ENCODE measurements around the gene GLP2R.
A peak's percentile ranks its signal among the peaks of the same experiment; 100 is the strongest.

Gene GLP2R

DNA sequence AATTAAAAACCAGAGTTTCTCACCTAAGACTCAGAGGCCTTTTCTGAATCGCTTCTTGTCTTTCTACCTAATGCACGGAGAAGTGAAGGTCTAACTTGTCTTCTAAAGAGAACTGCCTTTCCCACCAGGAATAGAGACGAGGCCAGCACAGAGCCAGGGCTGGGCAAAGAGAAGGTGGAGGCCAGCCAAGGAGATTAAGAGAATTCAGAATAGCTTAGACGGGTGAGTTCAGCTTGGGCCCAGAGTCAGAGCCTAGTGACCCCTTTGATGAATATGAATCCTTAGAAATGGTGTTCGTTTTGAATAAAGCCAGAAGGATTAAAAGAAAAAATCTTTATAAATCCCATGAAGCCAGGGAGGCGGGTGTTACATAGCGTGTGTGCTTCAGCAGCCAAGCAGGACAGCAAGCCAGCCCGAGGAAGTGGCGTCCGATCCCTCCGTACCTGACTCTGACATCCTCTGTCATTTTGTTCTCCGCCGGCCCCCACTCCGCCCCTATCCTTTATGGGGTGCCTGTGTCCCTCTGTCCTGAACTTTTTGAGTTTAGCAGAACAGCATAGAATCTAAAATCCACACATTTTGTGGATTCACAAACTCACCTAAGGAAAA lies 11.3 kb upstream of the GLP2R start:
- no peak for DNase-seq

GRCh38 chr17:9816472-9816871 lies 9.3 kb upstream of the GLP2R start:
- no peak for DNase-seq

GRCh38 chr17:9817086-9817485 lies 8.6 kb upstream of the GLP2R start:
- DNase-seq: peak; percentile 19

- DNase-seq: no peak
Measured at GRCh38 chr17:9818760-9819159, 7.0 kb upstream of the GLP2R start.

- no peak for DNase-seq
Measured at GRCh38 chr17:9820448-9820847, 5.3 kb upstream of the GLP2R start.

GRCh38 chr17:9821921-9822320 lies 3.8 kb upstream of the GLP2R start, which contains the start of gene GSG1L2:
Gene GSG1L2 (minus strand): TSS chr17:9822079. CDS start chr17:9822071, 8 bp downstream.
- no peak for DNase-seq

DNA sequence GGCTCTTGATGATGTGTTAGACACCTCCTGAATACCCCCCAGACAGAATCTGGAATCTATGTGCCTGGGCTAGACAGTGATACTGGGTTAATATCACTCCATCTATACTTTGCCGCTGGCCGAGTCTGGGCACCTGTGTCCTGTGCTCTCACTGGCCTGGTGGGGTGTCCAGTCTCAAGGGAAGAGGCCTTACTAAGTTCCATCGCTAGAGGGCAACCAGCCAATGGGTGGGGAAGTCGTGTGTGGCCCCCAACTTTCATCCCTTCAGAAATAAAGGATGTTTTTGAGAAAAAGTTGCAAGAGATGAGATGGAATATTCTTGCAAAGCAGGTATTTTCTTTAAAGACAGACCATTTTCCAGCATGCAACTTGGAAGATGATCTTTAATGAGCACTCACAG lies 1.6 kb upstream of the GLP2R start:
- no peak for DNase-seq

- no peak for DNase-seq
Measured at GRCh38 chr17:9824797-9825338, 856 bp upstream of the GLP2R start.

- no peak for DNase-seq
Measured at GRCh38 chr17:9828296-9829295, 2.9 kb downstream of the GLP2R start.

- no peak for DNase-seq
Measured at GRCh38 chr17:9829343-9829742, 3.6 kb downstream of the GLP2R start.

GRCh38 chr17:9830711-9831110 lies 5.0 kb downstream of the GLP2R start:
- DNase-seq: no peak

DNA sequence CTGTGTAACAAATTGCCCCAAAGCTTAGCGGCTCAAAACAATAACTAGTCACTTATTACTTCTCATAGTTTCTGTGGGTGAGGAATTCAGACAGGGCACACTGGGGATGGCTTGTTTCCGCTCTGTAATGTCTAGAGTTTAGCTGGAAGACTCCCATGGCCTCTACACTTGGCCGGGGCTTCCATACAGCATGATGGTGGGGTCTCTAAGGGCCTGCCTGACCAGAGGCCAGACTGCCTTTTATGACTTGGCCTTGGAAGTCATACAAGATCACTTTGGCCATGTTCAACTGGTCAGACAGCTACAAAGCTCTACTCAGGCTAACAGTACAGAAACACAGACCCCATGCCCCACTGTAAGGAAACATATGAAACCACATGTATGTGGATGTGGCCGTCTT lies 8.2 kb downstream of the GLP2R start:
- DNase-seq: no peak

DNA sequence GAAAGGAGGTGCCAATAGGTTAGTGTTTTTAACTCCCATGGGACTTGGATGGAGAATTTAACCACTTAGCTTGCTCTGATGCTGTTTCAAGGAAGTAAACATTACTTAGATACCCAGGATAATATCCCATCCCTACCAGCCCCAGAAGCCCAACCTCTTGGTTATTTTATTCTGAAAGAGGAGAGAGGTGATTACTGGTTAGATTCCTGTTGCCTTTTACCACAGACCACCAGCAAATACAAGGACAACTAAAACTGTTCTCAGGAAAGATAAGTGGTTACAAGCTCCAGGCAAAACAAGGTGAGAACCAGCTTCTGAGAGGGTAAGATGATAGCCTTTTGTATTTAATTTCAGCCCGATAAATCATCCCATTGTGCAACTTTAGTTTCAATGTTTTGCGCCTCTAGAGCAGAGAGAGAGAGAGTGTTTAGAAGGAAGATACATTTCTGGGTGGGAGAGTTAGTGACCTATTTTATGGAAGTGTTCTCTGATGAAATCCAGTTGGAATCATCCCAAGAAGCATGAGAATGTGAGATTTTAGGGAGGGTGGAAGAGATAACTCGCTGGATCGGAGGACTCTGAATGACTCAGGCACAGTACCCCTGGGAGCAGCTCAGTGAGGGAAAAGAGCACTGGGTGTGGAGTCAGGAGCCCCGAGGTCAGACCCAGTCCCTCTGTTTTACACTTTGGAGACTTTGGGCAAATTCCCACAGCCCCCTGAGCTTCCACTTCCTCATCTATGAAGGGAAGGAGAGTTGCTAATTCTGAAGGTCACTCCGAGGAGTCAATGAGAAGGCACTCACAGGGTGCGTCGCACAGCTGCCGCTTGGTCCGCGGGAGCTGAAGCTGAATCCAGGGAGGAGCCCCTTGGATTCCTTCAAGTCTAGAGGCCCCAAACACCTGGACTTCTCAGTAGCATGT lies 12.1 kb downstream of the GLP2R start:
- no peak for DNase-seq

DNA sequence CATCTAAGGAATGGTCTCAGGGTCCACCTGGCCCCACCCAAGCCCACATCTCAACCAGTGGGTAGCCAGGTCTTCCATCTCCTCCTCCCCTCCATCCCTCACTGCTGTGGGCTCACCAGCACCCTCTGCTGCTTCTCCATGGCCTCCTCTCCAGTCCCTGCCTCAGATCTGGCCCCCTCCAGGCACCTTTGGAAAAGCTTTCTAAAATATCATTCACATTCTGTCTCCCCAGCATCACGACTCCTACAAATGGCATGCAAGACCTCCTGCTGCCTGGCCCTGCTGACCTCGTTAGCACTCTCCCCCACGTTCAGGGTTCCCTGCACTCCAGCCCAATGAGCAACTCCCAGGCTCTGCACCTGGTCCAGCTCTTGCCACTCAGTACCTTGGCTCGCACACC lies 13.7 kb downstream of the GLP2R start:
- no peak for DNase-seq

DNA sequence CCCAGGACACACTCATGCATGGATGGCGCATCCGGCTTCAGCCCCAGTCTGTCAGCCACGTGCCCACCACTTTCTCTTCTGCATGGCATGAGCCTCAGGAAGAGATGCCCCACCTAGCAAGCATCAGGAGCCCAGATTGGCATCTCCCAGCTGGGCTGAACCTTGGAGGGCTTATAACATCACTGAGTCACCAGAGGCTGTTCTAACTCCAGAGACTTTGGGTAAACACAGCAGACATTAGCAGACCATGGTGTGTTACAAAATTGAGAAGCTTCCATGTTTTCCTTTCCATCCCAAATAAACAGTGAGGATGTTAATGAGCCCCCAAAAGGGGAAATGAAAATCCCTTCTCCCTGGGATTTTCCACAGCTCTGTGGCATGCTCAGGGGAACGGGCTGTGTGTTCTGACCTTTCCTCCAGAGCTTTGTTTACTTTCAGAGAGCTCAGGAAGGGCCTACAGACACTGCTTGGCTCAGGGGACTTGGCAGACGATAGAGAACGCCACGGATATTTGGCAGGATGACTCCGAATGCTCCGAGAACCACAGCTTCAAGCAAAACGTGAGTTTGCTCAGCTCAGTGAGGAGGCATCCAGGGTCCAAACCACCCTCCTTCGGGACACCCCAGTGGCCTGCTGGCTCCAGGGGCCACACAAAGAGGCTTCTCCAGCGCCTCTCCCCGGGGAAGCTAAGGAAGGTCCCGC lies 16.5 kb downstream of the GLP2R start:
- DNase-seq: no peak

DNA sequence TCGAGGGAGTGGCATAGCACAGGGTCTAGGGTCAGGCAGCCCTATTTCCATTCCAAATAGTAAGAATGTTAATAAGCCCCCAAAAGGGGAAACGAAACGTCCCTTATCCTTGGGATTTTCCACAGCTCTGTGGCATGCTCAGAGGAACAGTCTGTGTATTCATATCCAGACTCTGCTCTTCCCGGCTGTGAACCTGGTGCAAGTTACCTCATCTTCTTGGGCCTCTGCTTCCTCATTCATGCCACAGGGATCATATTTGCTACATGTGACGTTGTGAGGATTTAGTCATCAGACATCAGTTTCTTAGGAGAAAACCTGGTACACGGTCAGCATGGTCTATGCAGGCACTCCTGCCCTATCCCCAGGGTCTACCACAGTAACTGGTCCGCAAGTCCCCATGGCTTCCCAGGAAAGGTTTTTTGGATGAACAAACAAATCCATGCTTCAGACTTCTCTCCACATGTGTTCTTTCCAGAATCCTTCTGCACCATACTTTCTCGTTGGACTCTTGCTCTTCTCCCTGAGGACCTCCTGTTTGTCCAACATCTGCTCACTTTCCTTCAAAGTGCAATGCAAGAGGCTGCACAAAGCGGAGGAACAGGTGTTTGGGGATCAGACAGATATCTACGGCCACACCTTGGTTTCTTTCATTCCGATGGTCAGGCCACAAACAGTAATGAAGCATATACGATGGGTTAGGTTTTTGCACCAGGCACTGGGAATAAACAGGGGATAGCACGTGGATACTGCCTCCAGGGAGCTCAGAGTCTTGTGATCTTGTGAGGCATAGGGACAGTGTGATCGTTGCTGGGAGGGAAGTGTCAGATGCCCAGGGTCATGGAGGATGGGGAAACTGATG lies 17.7 kb downstream of the GLP2R start:
- no peak for DNase-seq

DNA sequence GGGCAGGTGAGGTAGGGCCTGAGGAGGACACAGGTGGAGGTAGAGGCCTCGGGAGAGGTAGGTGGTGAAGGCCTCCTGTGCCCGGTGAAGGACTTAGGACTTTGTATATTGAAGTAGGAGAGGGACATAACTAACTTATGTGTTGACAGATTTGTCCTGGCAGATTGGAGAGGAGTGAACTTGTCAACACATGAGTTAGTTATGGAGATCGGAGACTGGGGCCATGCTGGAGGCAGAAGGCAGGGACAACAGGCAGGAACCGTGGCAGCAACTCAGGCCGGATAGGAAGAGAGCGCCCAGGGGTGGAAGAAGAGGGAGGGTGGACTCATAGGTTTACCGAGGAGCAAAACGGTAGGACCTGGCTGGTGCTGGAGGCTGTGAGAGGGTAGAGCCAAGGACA lies 18.4 kb downstream of the GLP2R start:
- DNase-seq: no peak

DNA sequence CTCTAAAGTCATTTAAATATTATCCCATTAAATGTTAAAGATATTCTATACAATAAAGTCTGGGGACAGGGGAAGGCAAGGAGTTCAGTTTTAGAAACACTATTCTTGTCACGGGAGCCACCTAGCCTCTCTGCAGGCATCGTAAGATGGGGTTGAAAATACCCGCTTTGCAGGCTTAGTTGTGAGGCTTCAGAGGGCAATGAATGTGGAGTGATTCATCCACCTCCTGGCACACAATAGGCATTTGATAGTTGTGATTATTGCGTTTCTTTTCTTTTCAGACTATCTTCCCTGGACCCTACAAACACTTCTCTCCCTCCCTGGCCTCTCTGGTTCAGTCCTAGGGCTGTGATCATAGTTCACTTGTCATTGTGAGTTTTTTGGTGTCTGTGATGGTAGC lies 19.6 kb downstream of the GLP2R start:
- DNase-seq: no peak

- DNase-seq: no peak
Measured at GRCh38 chr17:9850151-9850550, 24.4 kb downstream of the GLP2R start.

GRCh38 chr17:9854255-9854654 lies 28.5 kb downstream of the GLP2R start:
- DNase-seq: no peak

- DNase-seq: no peak
Measured at GRCh38 chr17:9855036-9855435, 29.3 kb downstream of the GLP2R start.

All from NCI-H2227 treated with DMSO at 0.1 percent for 48 hours (cell line).